MM.1S (cell line): ENCODE measurements around the gene MAPK8IP1.

Experiments used
- DNase-seq: peaks from one replicate; pipeline ENCODE4 v3.0.0-alpha.2; 2015
- H2AFZ ChIP-seq: fragments of 300-600 bp; sonication (generic); 2 replicates; pipeline ENCODE4 v1.6.0; 2016; ENCODE audit warnings: antibody characterized with exemption, low read length
- H3F3A ChIP-seq: fragments of 300-600 bp; sonication (generic); 2 replicates; pipeline ENCODE4 v1.6.1; 2016; ENCODE audit warnings: mild to moderate bottlenecking, antibody characterized with exemption, low read length, moderate library complexity, mixed read lengths; ENCODE audit not compliant: insufficient read depth
- H3K27ac ChIP-seq: fragments of 300-600 bp; sonication (generic); 2 replicates; pipeline ENCODE4 v1.5.1; 2016; ENCODE audit warnings: mild to moderate bottlenecking, low read length
- H3K27me3 ChIP-seq: fragments of 300-600 bp; sonication (generic); replicated peaks from 2 replicates; pipeline ENCODE4 v1.6.0; 2016; ENCODE audit warnings: low read length; ENCODE audit not compliant: insufficient read depth
- H3K36me3 ChIP-seq: fragments of 300-600 bp; sonication (generic); replicated peaks from 2 replicates; pipeline ENCODE4 v1.6.1; 2016; ENCODE audit warnings: mild to moderate bottlenecking, low read length, mixed read lengths; ENCODE audit not compliant: insufficient read depth
- H3K4me1 ChIP-seq: fragments of 300-600 bp; sonication (generic); 2 replicates; pipeline ENCODE4 v1.6.1; 2016; ENCODE audit warnings: low read length, mixed read lengths
- H3K4me2 ChIP-seq: fragments of 300-600 bp; sonication (generic); 2 replicates; pipeline ENCODE4 v1.6.0; 2016; ENCODE audit warnings: low read depth, low read length
- H3K4me3 ChIP-seq: fragments of 300-600 bp; sonication (generic); 2 replicates; pipeline ENCODE4 v1.5.1; 2016; ENCODE audit warnings: low read length, mixed read lengths
- H3K79me2 ChIP-seq: fragments of 300-600 bp; sonication (generic); 2 replicates; pipeline ENCODE4 v1.6.1; 2016; ENCODE audit warnings: mixed run types, low read length, mixed read lengths
- H3K9ac ChIP-seq: fragments of 300-600 bp; sonication (generic); 2 replicates; pipeline ENCODE4 v1.6.1; 2016; ENCODE audit warnings: low read length, mixed read lengths
- H3K9me2 ChIP-seq: fragments of 300-600 bp; sonication (generic); replicated peaks from 2 replicates; pipeline ENCODE4 v1.6.1; 2016; ENCODE audit warnings: mild to moderate bottlenecking, low read length, mixed read lengths; ENCODE audit not compliant: insufficient read depth
- H3K9me3 ChIP-seq: fragments of 300-600 bp; sonication (generic); replicated peaks from 2 replicates; pipeline ENCODE4 v1.6.1; 2016; ENCODE audit warnings: mild to moderate bottlenecking, low read length, mixed read lengths; ENCODE audit not compliant: insufficient read depth
- H4K20me1 ChIP-seq: fragments of 300-600 bp; sonication (generic); 2 replicates; pipeline ENCODE4 v1.6.1; 2016; ENCODE audit warnings: mild to moderate bottlenecking, low read length, moderate library complexity, mixed read lengths; ENCODE audit not compliant: insufficient read depth
- CTCF ChIP-seq: fragments of 300-600 bp; sonication (generic); IDR thresholded peaks from 2 replicates; pipeline ENCODE4 v1.5.1; 2016; ENCODE audit warnings: antibody characterized with exemption, low read length, mixed read lengths
- EZH2 ChIP-seq: fragments of 300-600 bp; sonication (generic); optimal IDR thresholded peaks from 2 replicates; pipeline ENCODE3; 2017; ENCODE audit warnings: low read depth, mild to moderate bottlenecking, antibody characterized with exemption, low read length, mixed read lengths
- EZH2phosphoT487 ChIP-seq: fragments of 300-600 bp; sonication (generic); IDR thresholded peaks from 2 replicates; pipeline ENCODE4 v1.6.1; 2018; ENCODE audit warnings: antibody characterized with exemption, low read length

The MAPK8IP1 gene

DNA sequence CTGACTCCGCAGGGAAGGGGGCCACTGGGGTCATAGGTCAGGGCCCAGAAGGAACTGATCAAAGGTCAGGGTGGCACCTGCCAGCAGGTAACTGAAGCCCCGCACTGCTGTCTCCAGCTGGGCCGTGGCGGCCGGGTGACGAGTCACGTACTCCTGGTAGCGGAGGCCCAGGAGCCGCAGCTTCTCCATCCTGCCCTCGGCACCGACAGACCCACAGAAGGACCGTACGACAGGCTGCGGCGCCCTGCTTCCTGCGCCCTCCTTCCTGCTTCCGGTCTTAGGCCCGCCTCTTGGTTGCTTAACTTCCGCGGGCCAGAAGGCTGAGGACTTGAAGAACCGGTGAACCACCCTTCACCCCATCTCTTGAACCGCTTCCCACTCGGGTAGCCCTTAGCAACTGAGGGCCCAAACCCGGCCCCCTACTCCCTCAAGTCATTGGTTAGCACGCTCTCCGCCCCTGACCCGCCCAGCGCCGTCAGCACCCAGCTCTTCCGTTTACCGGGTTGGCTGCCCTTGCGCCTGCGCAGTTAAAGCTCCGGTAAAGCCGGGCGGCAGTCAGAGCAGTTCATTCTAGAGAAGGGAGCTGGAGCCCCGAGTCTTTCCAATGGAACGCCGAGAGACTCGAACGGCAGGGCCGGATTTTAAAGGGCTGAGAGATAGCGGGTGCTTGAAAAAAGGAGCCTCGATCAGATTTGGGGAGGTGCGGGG is 32.3 kb downstream of the MAPK8IP1 start, which contains the start of gene PEX16:
TSS of gene PEX16 (minus strand) at position 255 of the 708 bp plus-strand sequence. CDS start at position 189, 66 bp downstream.
- peaks cover 14% of the 10 kb centered on the region for H3K4me1 ChIP-seq
- peak within 1 kb of the TSS; percentile 88 for H3K27ac ChIP-seq
- H3K4me2 ChIP-seq: peak within 1 kb of the TSS; percentile 99
- H3F3A ChIP-seq: peaks cover 18% of the 10 kb centered on the region
- no peaks in the 10 kb centered on the region for H3K9me2 ChIP-seq
- no peaks in the 10 kb centered on the region for H4K20me1 ChIP-seq
- peak within 1 kb of the TSS; percentile 96 for H2AFZ ChIP-seq
- peaks cover 22% of the 10 kb centered on the region for H3K79me2 ChIP-seq
- no peaks in the 10 kb centered on the region for H3K27me3 ChIP-seq
- peak within 1 kb of the TSS; percentile 95 for H3K4me3 ChIP-seq
- H3K9ac ChIP-seq: peak within 1 kb of the TSS; percentile 85
- DNase-seq: peak; percentile 97
- no peaks in the 10 kb centered on the region for H3K9me3 ChIP-seq
- no peaks in the 10 kb centered on the region for H3K36me3 ChIP-seq
- no peak for TF ChIP-seq EZH2
- TF ChIP-seq EZH2phosphoT487: no peak
- TF ChIP-seq CTCF: no peak

DNA sequence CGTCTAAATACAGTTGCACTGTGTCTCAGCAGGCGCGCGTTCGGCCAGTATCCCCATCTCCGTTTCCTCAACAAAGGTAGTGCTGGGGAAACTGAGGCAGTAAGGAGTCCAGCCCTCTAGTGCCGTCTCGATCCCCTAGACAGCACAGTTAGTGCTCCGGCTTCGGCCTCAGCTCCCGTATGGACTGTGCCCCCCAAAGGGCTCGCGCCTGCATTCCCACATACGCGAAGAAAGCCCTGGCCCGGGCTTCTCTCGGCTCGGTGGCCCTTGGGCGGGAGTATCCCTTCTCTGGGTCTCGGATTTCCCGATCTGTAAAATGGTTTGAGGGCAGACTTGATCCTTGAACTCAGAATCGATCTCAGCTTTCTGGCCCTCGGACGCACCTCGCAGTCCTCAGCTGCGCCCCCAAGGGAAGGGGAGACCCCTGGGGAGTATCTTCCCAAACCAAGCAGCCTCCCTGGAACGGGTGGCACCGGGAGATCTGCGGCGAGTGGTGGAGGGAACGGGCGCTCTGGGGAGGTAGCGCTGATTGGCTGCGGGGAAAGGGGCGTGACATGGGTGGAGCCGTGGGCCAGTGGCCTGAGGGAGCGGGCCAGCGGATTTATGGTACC is 33.0 kb downstream of the MAPK8IP1 start:
- peaks cover 14% of the 10 kb centered on the region for H3K4me1 ChIP-seq
- peak; percentile 75 for DNase-seq
- H3K9me3 ChIP-seq: no peaks in the 10 kb centered on the region

More for the DNA sequence above, 33.0 kb downstream of the MAPK8IP1 start:
- Histone ChIP-seq H3K9me2 (no peaks in the 10 kb centered on the region), H3F3A (peaks cover 18% of the 10 kb centered on the region), H3K9ac (peak overlapping the region; percentile 85), H3K27ac (peak overlapping the region; percentile 88; the same call in 1 of the 2 replicates), H3K36me3 (no peaks in the 10 kb centered on the region), H3K4me3 (peak overlapping the region; percentile 95), H3K4me2 (peak overlapping the region; percentile 99), H3K79me2 (peaks cover 22% of the 10 kb centered on the region), H2AFZ (peak overlapping the region; percentile 96), H3K27me3 (peaks cover 4% of the 10 kb centered on the region; the same call in 1 of the 2 replicates), H4K20me1 (no peaks in the 10 kb centered on the region)
- TF ChIP-seq CTCF: no peak
- TF ChIP-seq EZH2: no peak
- TF ChIP-seq EZH2phosphoT487: no peak
